Heart left ventricle (tissue), 13 donors: Measurements from ENCODE around the gene MAML3.

Experiments
- CTCF ChIP-seq, 12 donors: fragments of 200-600 bp; sonication (generic) in 4 of 12; IDR thresholded peaks; one replicate each; pipeline versions ENCODE4 v1.5.0 to v1.8.0; 2018 to 2022; ENCODE audit warnings: antibody characterized with exemption in 12 of 12, mild to moderate bottlenecking in 5 of 12
- POLR2A ChIP-seq, 2 donors: fragments of 450-650 bp; IDR thresholded peaks; one replicate each; pipeline ENCODE4 v1.6.1; 2017; ENCODE audit warnings: antibody characterized with exemption in 2 of 2, mild to moderate bottlenecking in 2 of 2, moderate library complexity in 2 of 2
- donor health status: ischemic (EF 13 %, LVEDD 7.1; RV severe dilation, severe dysfunction).
- donor health status: DM: no; HTN: yes; CAD: no.
- donor health status: DM: no; HTN: no; CAD: no.
- donor health status: ischemic (EF 25% LVEDD 6.9; RV normal size, moderate dysfunction).
- donor health status: ischemic (EF 25% LVEDD 5.7; RV mildly dilated, moderate dysfunction).
- donor health status: ischemic (EF 35%, LVEDD 5.7; RV mildly dilated, moderate dysfunction).
- donor health status: nonischemic (EF 11% LVEDD 7.7; RV severe dilation, severe dysfunction).
- donor health status: DM: yes; HTN: yes; CAD: no.
- donor health status: PGD.
- donor health status: ischemic (EF 29% LVEDD 5.4; RV normal size, mild dysfunction).
- donor health status: nonischemic (EF 23%, LVEDD 6.1; RV moderate dilation, normal function).

DNA sequence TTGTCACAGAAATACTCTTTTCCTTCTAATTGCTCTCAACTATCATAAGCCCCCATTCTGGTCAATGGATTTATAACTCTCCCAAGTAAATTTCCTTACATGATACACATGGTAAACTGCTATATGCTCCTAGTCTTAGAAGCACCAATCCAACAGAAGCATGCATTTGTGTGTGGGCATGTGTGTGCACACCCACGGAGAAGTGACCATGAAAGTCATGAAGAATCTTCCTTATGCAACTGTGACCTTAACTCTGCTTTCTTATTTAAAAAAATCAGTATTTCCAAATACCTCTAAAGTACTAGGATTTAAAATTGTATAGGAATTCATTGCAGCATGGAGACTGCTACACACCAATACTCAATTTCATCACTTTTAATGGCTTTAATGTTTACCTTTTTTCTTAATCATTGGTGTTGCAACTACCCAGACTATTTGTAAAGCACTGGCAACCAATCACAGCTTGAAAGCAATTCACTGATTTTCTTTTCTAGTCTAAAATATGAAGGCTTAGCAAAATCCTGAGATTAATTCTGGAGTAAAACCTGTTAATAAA is 47.6 kb downstream of the MAML3 start:
- TF ChIP-seq CTCF (IDR thresholded peaks at IDR 0.05) (no peak), POLR2A (IDR thresholded peaks at IDR 0.05) (no peak)
